Measurements from ENCODE around the gene HCCS.

Gene HCCS

GRCh38 chrX:11124112-11124511 is 13.0 kb downstream of the HCCS start:
- no peak for FAIRE-seq

GRCh38 chrX:11125060-11125459 is 13.9 kb downstream of the HCCS start:
- FAIRE-seq = no peak

DNA sequence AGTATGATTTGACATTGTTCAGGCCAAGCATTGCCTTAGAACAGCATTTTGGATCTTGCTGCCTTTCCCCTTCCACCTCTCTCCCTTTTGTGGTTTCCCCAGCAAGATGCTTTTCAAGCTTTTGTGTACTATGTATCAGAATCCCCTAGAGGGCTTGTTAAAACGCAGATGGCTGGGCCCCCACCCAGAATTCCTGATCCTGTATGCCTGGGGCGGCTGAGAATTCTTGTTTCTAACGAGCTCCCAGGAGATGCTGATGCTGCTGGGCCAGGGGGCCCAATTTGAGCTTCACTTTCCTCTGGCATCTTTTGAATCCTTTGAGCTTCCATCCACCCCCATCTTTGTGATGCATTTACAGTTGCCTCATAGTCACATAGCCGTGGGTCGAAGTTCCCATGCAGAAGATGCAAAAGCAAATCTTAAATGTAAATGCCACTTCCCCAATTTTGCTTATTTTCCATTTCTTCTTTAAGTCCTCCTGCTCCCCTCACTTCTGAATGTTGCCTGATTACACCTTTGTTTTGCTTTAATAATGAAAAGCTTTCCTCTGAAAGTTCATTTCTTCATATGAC is 18.5 kb downstream of the HCCS start:
- FAIRE-seq = no peak

- no peak for FAIRE-seq
Observed at GRCh38 chrX:11130136-11130535, 19.0 kb downstream of the HCCS start.

- no peak for FAIRE-seq
Observed at GRCh38 chrX:11131146-11131545, 20.0 kb downstream of the HCCS start.

GRCh38 chrX:11135564-11136185 is 24.5 kb downstream of the HCCS start:
- no peak for FAIRE-seq

DNA sequence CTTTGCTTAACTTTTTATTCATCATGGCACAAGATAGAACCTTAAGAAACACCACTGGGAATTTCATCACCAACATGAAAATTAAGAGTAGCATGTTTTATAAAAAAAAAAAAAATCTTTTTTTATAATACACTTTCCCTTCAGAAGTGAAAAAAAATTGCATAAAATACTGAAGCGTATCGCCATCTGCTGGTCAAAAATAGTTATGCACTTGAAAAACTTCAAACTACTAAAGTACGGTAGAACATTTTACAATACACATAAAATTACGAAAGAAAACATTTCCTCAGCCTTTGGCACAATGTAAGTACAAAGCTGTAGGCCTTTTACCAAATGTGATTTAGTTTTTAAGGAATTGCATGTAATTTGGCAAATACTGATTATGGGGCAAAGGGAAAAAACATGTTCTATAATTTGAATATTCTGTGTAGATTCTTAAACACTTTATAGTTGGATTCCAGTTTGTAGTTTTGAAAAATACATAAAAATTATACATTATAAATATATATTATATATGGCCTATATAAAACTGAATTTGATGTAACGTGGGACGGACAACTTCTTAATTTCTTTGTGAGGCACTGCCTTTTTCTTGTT is 26.5 kb downstream of the HCCS start:
- peak; percentile 87 for FAIRE-seq

- no peak for FAIRE-seq
Observed at GRCh38 chrX:11138498-11139390, 27.6 kb downstream of the HCCS start.

DNA sequence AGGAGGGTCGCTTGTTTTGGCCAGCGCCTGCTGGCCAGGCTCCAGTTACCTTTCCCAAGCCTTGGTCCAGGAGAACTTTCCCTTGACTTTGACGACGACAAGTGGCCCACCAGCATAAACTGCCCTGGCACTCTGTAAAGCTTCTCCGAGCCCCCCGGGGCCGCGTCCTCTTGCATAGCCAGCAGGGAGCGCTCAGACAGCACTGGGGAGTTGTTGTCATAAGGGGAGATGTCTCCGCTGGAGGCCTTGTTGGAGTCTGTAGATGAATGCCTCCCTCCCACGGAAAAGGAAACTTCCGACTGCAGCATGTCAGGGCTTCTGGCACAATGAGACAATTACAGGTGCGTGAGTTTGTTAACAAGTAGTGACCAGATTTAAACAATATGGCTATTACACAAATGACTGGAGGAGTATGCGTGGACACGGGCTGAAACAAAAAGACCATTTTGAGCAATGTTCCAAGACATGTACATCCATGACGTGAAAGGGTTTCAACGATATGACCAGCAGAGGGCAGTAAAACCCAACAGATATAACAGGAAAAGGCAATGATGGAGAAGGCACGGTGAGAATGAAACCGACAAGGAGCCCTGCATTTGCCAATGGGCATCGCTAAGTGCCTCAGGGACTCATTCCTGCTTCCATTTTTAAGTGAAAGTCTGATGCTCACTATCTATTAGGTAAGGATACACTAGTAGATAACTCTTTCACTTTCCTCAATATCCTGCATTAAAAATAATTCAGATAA is 33.0 kb downstream of the HCCS start:
- no peak for FAIRE-seq

DNA sequence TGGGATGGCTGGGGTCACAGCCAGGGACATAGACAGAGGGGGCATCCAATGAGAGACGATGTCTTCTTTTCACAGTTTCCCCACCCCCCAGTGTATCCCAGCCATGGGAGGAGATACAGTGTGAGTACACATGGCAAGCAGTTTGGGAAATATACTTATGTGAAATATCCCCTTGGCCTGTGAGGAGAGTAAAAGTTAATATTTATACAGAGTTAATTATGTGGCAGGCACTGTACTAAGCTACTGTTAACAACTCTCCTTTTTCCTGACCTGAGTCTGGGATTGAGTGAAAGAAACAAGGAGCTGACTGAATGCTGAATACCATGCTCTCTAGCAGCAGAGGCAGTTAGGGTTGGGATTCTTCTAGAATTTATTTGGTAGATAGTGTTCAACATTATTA is 35.3 kb downstream of the HCCS start:
- no peak for FAIRE-seq

DNA sequence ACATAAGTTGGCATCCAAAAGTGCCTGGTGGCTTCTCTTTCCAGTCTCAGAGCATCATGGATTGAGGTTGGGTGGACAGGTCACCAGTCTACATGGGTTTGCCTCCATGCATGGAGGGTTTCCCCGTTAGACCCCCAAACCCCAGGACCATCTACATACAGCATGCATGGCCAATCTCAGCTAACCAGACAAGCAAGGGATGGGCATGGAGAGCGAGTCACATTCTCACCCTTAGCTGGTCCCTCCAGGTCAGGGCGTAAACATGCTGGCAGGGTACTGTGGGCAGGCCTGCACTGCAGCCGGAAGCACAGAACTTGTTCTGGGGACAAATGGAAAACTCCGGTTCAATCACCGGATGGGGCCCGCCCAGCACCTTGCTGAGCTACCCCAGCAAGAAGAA is 37.3 kb downstream of the HCCS start:
- no peak for FAIRE-seq

GRCh38 chrX:11151799-11152559 is 40.8 kb downstream of the HCCS start:
- no peak for FAIRE-seq

- FAIRE-seq = no peak
Observed at GRCh38 chrX:11159149-11159548, 48.0 kb downstream of the HCCS start.

DNA sequence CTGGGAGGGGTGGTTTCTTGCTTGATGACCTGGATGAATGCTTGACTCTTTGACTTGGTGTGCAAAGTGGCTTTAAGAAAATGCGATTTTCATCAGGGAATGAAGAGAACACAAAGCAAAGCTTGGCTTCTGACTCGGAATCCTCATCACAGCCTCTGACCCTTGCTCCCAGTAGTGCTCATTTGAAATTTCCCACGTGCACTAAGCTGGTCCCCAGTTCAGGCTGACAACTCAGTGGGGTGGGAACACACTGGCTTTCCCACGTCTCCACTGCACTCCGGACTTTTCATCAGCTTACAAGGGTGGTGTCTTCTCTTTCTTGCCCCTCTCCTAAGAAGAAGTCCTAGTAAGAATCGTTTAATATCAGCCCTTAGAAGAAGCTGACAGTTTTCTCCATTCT is 53.3 kb downstream of the HCCS start:
- no peak for FAIRE-seq

GRCh38 chrX:11171956-11172355 is 60.8 kb downstream of the HCCS start:
- FAIRE-seq = no peak

GRCh38 chrX:11172415-11172814 is 61.3 kb downstream of the HCCS start:
- FAIRE-seq = no peak
